HAP-1 (cell line): ENCODE results near the gene POMGNT2.
"Not testable (repeated sequence)": the region's sequence is repeated elsewhere in the genome, so short reads cannot be mapped to it uniquely, and the experiment has no call there.

Experiments used
- DNase-seq, 2 experiments: peaks; one replicate each; pipeline ENCODE4 v3.0.0-alpha.2; 2016 to 2020; ENCODE audit warnings: low spot score in 2 of 2
- H3K27me3 ChIP-seq: fragments of 250-450 bp; sonication (Bioruptor Pico); 2 replicates; pipeline ENCODE4 v1.5.1; 2020; ENCODE audit warnings: low read depth, mild to moderate bottlenecking, moderate library complexity
- H3K36me3 ChIP-seq: fragments of 250-450 bp; sonication (Bioruptor Pico); replicated peaks from 2 replicates; pipeline ENCODE4 v1.5.1; 2020; ENCODE audit warnings: mild to moderate bottlenecking
- H3K4me1 ChIP-seq: fragments of 250-450 bp; sonication (Bioruptor Pico); 2 replicates; pipeline ENCODE4 v1.5.1; 2020; ENCODE audit warnings: mild to moderate bottlenecking
- H3K4me3 ChIP-seq: fragments of 250-450 bp; sonication (Bioruptor Pico); 2 replicates; pipeline ENCODE4 v1.5.1; 2020; ENCODE audit warnings: mild to moderate bottlenecking, moderate library complexity
- H3K9me3 ChIP-seq: fragments of 250-450 bp; sonication (Bioruptor Pico); 2 replicates; pipeline ENCODE4 v1.5.1; 2020; ENCODE audit warnings: mild to moderate bottlenecking, moderate library complexity
- in situ Hi-C: fragments of 300-500 bp; cut with MboI; formaldehyde crosslinking; loops from 3 replicates; pipeline ENCODE4 v1.14.3; 2020; ENCODE audit warnings: low sequenced_read_pairs, inconsistent platforms, mixed read lengths

POMGNT2 gene

GRCh38 chr3:43059456-43059855 lies 46.4 kb downstream of the POMGNT2 start:
- in situ Hi-C loops: no loop called here
- DNase-seq: no peak
- Histone ChIP-seq H3K4me1 (no peaks in the 10 kb centered on the region), H3K9me3 (no peaks in the 10 kb centered on the region), H3K4me3 (no peak overlapping the region), H3K36me3 (no peaks in the 10 kb centered on the region), H3K27me3 (no peaks in the 10 kb centered on the region)

- no peak overlapping the region for H3K4me3 ChIP-seq
- in situ Hi-C loops: no loop called here
- no peaks in the 10 kb centered on the region for H3K4me1 ChIP-seq
- H3K9me3 ChIP-seq: no peaks in the 10 kb centered on the region
- no peak for DNase-seq
- H3K36me3 ChIP-seq: no peaks in the 10 kb centered on the region
- H3K27me3 ChIP-seq: no peaks in the 10 kb centered on the region
These were observed 49.8 kb downstream of the POMGNT2 start for GRCh38 chr3:43055806-43056770.

GRCh38 chr3:43055393-43055792 lies 50.5 kb downstream of the POMGNT2 start:
- Histone ChIP-seq H3K4me3 (no peak overlapping the region), H3K9me3 (no peaks in the 10 kb centered on the region), H3K36me3 (no peaks in the 10 kb centered on the region), H3K27me3 (no peaks in the 10 kb centered on the region), H3K4me1 (no peaks in the 10 kb centered on the region)
- DNase-seq: no peak
- in situ Hi-C loops: no loop called here

GRCh38 chr3:43054754-43055153 lies 51.1 kb downstream of the POMGNT2 start:
- DNase-seq: no peak
- Histone ChIP-seq H3K4me3 (no peak overlapping the region), H3K4me1 (no peaks in the 10 kb centered on the region), H3K9me3 (no peaks in the 10 kb centered on the region), H3K36me3 (no peaks in the 10 kb centered on the region), H3K27me3 (no peaks in the 10 kb centered on the region)
- in situ Hi-C loops: no loop called here

- Histone ChIP-seq H3K27me3 (no peaks in the 10 kb centered on the region), H3K4me1 (no peaks in the 10 kb centered on the region), H3K4me3 (no peak overlapping the region), H3K36me3 (no peaks in the 10 kb centered on the region), H3K9me3 (no peaks in the 10 kb centered on the region)
- in situ Hi-C loops: no loop called here
- no peak for DNase-seq
These were observed 52.6 kb downstream of the POMGNT2 start for GRCh38 chr3:43053291-43053690.

GRCh38 chr3:43048470-43048869 lies 57.4 kb downstream of the POMGNT2 start:
- in situ Hi-C loops: no loop called here
- no peaks in the 10 kb centered on the region for H3K4me1 ChIP-seq
- no peaks in the 10 kb centered on the region for H3K9me3 ChIP-seq
- no peak overlapping the region for H3K4me3 ChIP-seq
- no peaks in the 10 kb centered on the region for H3K36me3 ChIP-seq
- no peaks in the 10 kb centered on the region for H3K27me3 ChIP-seq
- no peak for DNase-seq

- in situ Hi-C loops: no loop called here
- Histone ChIP-seq H3K36me3 (no peaks in the 10 kb centered on the region), H3K27me3 (no peaks in the 10 kb centered on the region), H3K4me3 (no peak overlapping the region), H3K9me3 (no peaks in the 10 kb centered on the region), H3K4me1 (no peaks in the 10 kb centered on the region)
- DNase-seq: no peak
These were observed 59.3 kb downstream of the POMGNT2 start for GRCh38 chr3:43046583-43046982.

GRCh38 chr3:43045079-43045478 lies 60.8 kb downstream of the POMGNT2 start:
- H3K36me3 ChIP-seq, H3K4me3 ChIP-seq, in situ Hi-C loops, H3K9me3 ChIP-seq, DNase-seq, H3K27me3 ChIP-seq, H3K4me1 ChIP-seq: not testable (repeated sequence)

- Histone ChIP-seq H3K27me3 (no peaks in the 10 kb centered on the region), H3K4me3 (no peak overlapping the region), H3K36me3 (no peaks in the 10 kb centered on the region), H3K4me1 (no peaks in the 10 kb centered on the region), H3K9me3 (no peaks in the 10 kb centered on the region)
- in situ Hi-C loops: no loop called here
- DNase-seq: no peak
These were observed 62.1 kb downstream of the POMGNT2 start for GRCh38 chr3:43043793-43044192.

GRCh38 chr3:43043071-43043766 lies 62.7 kb downstream of the POMGNT2 start:
- DNase-seq: no peak
- Histone ChIP-seq H3K9me3 (no peaks in the 10 kb centered on the region), H3K4me1 (no peaks in the 10 kb centered on the region), H3K36me3 (no peaks in the 10 kb centered on the region), H3K27me3 (no peaks in the 10 kb centered on the region), H3K4me3 (no peak overlapping the region)
- in situ Hi-C loops: no loop called here

- in situ Hi-C loops: no loop called here
- Histone ChIP-seq H3K27me3 (no peaks in the 10 kb centered on the region), H3K36me3 (no peaks in the 10 kb centered on the region), H3K4me1 (no peaks in the 10 kb centered on the region), H3K4me3 (no peak overlapping the region), H3K9me3 (no peaks in the 10 kb centered on the region)
- no peak for DNase-seq
These were observed 64.4 kb downstream of the POMGNT2 start for GRCh38 chr3:43041517-43041916.

- in situ Hi-C loops: no loop called here
- Histone ChIP-seq H3K4me3 (no peak overlapping the region), H3K4me1 (no peaks in the 10 kb centered on the region), H3K27me3 (no peaks in the 10 kb centered on the region), H3K9me3 (no peaks in the 10 kb centered on the region), H3K36me3 (no peaks in the 10 kb centered on the region)
- DNase-seq: no peak
These were observed 67.9 kb downstream of the POMGNT2 start for GRCh38 chr3:43038010-43038409.

- Histone ChIP-seq H3K4me3 (no peak overlapping the region), H3K27me3 (no peaks in the 10 kb centered on the region), H3K4me1 (no peaks in the 10 kb centered on the region), H3K36me3 (no peaks in the 10 kb centered on the region), H3K9me3 (no peaks in the 10 kb centered on the region)
- DNase-seq: no peak
- in situ Hi-C loops: no loop called here
These were observed 69.1 kb downstream of the POMGNT2 start for GRCh38 chr3:43036621-43037423.
